Heart left ventricle (tissue), 16 donors: Measurements from ENCODE around the gene AKAP6. TPM values are rescaled to one million over a fixed set of nuclear protein-coding genes. Genes with fewer than 3 reads are reported as not detected.
A peak's percentile ranks its signal among the peaks of the same experiment; 100 is the strongest.

Experiments used
- ATAC-seq, 4 donors: fragments of 200-7000 bp; cut with Tn5 transposase; one replicate each; pipeline ENCODE4 v1.9.1; 2020 to 2022; ENCODE audit warnings: moderate library complexity in 4 of 4, mild to moderate bottlenecking in 3 of 4, moderate number of reproducible peaks in 1 of 4
- DNase-seq, 5 donors: peaks; one replicate each; pipeline ENCODE4 v3.0.0-alpha.2; 2020
- H3K27ac ChIP-seq, 12 donors: fragments of 200-600 bp; sonication (generic) in 4 of 12; one replicate each; pipeline versions ENCODE4 v1.5.0 to v1.8.0; 2016 to 2022; ENCODE audit warnings: mild to moderate bottlenecking in 2 of 12
- H3K27me3 ChIP-seq, 9 donors: fragments of 200-600 bp; sonication (generic) in 2 of 9; one replicate each; pipeline versions ENCODE4 v1.5.1 to v1.8.0; 2016 to 2022; ENCODE audit warnings: mild to moderate bottlenecking in 3 of 9
- H3K36me3 ChIP-seq, 9 donors: fragments of 200-600 bp; sonication (generic) in 2 of 9; one replicate each; pipeline versions ENCODE4 v1.5.0 to v1.8.0; 2018 to 2022; ENCODE audit warnings: mild to moderate bottlenecking in 2 of 9
- H3K4me1 ChIP-seq, 12 donors: fragments of 200-600 bp; sonication (generic) in 4 of 12; one replicate each; pipeline versions ENCODE4 v1.5.0 to v1.8.0; 2016 to 2022; ENCODE audit warnings: mild to moderate bottlenecking in 3 of 12
- H3K4me3 ChIP-seq, 12 donors: fragments of 200-600 bp; sonication (generic) in 4 of 12; one replicate each; pipeline versions ENCODE4 v1.5.0 to v1.8.0; 2017 to 2022; ENCODE audit warnings: mild to moderate bottlenecking in 9 of 12, moderate library complexity in 4 of 12
- H3K9me3 ChIP-seq, 12 donors: fragments of 200-600 bp; sonication (generic) in 4 of 12; one replicate each; pipeline versions ENCODE4 v1.5.0 to v1.8.0; 2016 to 2022; ENCODE audit warnings: mild to moderate bottlenecking in 1 of 12
- CTCF ChIP-seq, 12 donors: fragments of 200-600 bp; sonication (generic) in 4 of 12; IDR thresholded peaks; one replicate each; pipeline versions ENCODE4 v1.5.0 to v1.8.0; 2018 to 2022; ENCODE audit warnings: antibody characterized with exemption in 12 of 12, mild to moderate bottlenecking in 5 of 12
- POLR2A ChIP-seq, 2 donors: fragments of 450-650 bp; IDR thresholded peaks; one replicate each; pipeline ENCODE4 v1.6.1; 2017; ENCODE audit warnings: antibody characterized with exemption in 2 of 2, mild to moderate bottlenecking in 2 of 2, moderate library complexity in 2 of 2
- WGBS, 4 donors: extraction: QIAGEN DNeasy Blood & Tissue Kit in 2 of 4; methylation state at CpG; one replicate each; pipeline versions ENCODE4 v1.1.5 to v1.1.7; 2013 to 2018; 5-methylcytosine and 5-hydroxymethylcytosine counted together
- intact Hi-C, 10 donors: fragments of 100-400 bp; cut with DNase I; formaldehyde crosslinking; loops; one replicate each; pipeline versions ENCODE4 v1.11.1 to v1.14.2; 2022
- polyA plus RNA-seq, 2 donors: library from polyadenylated mRNA; stranded (reverse); fragments of 200-250 nt; gene quantifications; one replicate each; pipeline ENCODE4 v1.2.3, GENCODE V29; 2013
- total RNA-seq, 9 donors: library from RNA; depleted of rRNA in 2 of 9; stranded (reverse); fragments of >200 nt in 2 of 9; fragmentation: NEBNext Ultra II Directional in 3 of 9; extraction: Animal tissue kit (Norgen Biotek cat#: 25700) in 3 of 9; gene quantifications; one replicate each; pipeline versions ENCODE4 v1.1.0 to v1.2.4, GENCODE V29; 2016 to 2023
- donor health status: ischemic (EF 13 %, LVEDD 7.1; RV severe dilation, severe dysfunction).
- donor health status: healthy with polysubstance abuse.
- donor health status: DM: no; HTN: yes; CAD: no.
- donor health status: DM: no; HTN: no; CAD: no.
- donor health status: ischemic (EF 25% LVEDD 6.9; RV normal size, moderate dysfunction).
- donor health status: ischemic (EF 25% LVEDD 5.7; RV mildly dilated, moderate dysfunction).
- donor health status: healthy.
- donor health status: DM: yes; HTN: yes; CAD: no.
- donor health status: ischemic (EF 35%, LVEDD 5.7; RV mildly dilated, moderate dysfunction).
- donor health status: nonischemic (EF 11% LVEDD 7.7; RV severe dilation, severe dysfunction).
- donor health status: DM: yes; HTN: yes; CAD: no.
- donor health status: PGD.
- donor health status: ischemic (EF 29% LVEDD 5.4; RV normal size, mild dysfunction).
- donor health status: nonischemic (EF 23%, LVEDD 6.1; RV moderate dilation, normal function).

The AKAP6 gene
- total and polyA plus RNA-seq, 11 donors, result 20.4 to 303 (median 206) TPM

DNA sequence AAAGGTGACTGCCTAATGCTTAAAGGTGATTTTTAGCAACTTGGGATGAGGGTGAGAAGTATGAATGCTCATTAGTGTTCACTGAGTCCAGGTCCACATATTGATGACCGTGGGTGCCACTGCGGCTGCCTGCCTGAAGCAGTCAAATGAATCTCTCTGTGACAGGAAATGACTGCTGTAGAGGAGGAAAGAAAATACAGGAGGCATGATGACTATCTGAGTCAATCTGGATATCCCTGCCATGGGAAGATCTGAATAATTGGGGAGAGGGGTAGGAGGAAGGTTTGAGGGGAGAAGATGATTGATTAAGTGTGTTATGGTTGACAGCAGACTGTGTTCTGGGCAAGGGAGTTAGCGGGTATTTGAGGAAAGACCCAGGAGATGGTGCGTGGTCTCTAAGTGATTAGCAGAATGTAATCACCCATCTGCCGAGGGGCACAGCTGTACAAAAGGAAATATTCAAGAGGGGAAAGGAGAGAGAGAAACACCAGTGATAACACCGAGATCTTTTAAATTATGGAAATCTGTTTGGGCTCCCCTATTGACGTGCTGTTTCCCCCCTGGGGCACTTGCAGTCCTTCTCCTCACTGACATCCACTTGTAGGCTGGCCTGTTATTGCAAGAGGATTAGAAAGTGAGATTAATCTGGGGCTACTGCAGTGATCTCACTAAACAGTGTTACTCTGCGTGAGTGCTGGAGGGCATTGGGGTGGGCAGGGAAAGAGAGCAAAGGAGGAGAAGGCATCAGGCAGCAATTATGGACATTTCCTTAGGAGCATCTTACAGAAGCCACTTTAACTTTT is 97.7 kb downstream of the AKAP6 start:
- TF ChIP-seq POLR2A (IDR thresholded peaks at IDR 0.05) (no peak), CTCF (IDR thresholded peaks at IDR 0.05) (no peak)
- Histone ChIP-seq H3K4me1 (peaks cover 0 to 16% (median 2%) of the 10 kb centered on the region in 12 donors), H3K9me3 (peaks cover 0 to 13% (median 0%) of the 10 kb centered on the region in 12 donors), H3K27ac (peak overlapping the region in 11 of 12 donors; percentile 42 to 78 (median 71)), H3K36me3 (no peaks in the 10 kb centered on the region), H3K4me3 (no peak overlapping the region), H3K27me3 (no peaks in the 10 kb centered on the region)
- ATAC-seq (peak; percentile 53 to 85 (median 74)), DNase-seq (no peak)
- 37 to 61% (median 50%) methylated on average over 8 of the region's 8 CpGs for WGBS, 4 donors
- intact Hi-C loops, result loop anchor here in 1 of 10 donors (10.0 kb wide), 1 partner anchor 88 kb away; no protein-coding TSS in a partner anchor

GRCh38 chr14:32427726-32428528 is 98.8 kb downstream of the AKAP6 start:
- peaks cover 0 to 18% (median 2%) of the 10 kb centered on the region in 12 donors for H3K4me1 ChIP-seq
- peak overlapping the region in 8 of 12 donors; percentile 5 to 36 (median 16) for H3K4me3 ChIP-seq
- TF ChIP-seq POLR2A (IDR thresholded peaks at IDR 0.05), result no peak
- no peak for TF ChIP-seq CTCF (IDR thresholded peaks at IDR 0.05)
- 34 to 54% (median 47%) methylated on average over 4 of the region's 4 CpGs for WGBS, 4 donors
- no peaks in the 10 kb centered on the region for H3K27me3 ChIP-seq
- no peaks in the 10 kb centered on the region for H3K36me3 ChIP-seq
- intact Hi-C loops, result loop anchor here in 1 of 10 donors (10.0 kb wide), 1 partner anchor 87 kb away; no protein-coding TSS in a partner anchor
- H3K9me3 ChIP-seq, result peaks cover 0 to 3% (median 0%) of the 10 kb centered on the region in 12 donors
- H3K27ac ChIP-seq, result peak overlapping the region; percentile 43 to 78 (median 70)
- no peak for DNase-seq
- ATAC-seq, result peak; percentile 19 to 61 (median 42)

- DNase-seq, result peak in 1 of 5 donors; percentile 27
- peak in 2 of 4 donors; percentile 48 to 61 for ATAC-seq
- intact Hi-C loops, result loop anchor here in 1 of 10 donors (10.0 kb wide), 1 partner anchor 86 kb away; no protein-coding TSS in a partner anchor
- H3K27ac ChIP-seq, result peak overlapping the region; percentile 43 to 78 (median 70)
- H3K36me3 ChIP-seq, result no peaks in the 10 kb centered on the region
- no peaks in the 10 kb centered on the region for H3K27me3 ChIP-seq
- H3K9me3 ChIP-seq, result no peaks in the 10 kb centered on the region
- TF ChIP-seq POLR2A (IDR thresholded peaks at IDR 0.05) (no peak), CTCF (IDR thresholded peaks at IDR 0.05) (no peak)
- peaks cover 0 to 27% (median 6%) of the 10 kb centered on the region in 12 donors for H3K4me1 ChIP-seq
- H3K4me3 ChIP-seq, result peak overlapping the region in 7 of 12 donors; percentile 6 to 36 (median 23)
- WGBS, 4 donors, result 34 to 48% (median 43%) methylated on average over 4 of the region's 4 CpGs
Measured at GRCh38 chr14:32428875-32429274, 99.8 kb downstream of the AKAP6 start.
